Measurements from ENCODE around the gene LSM7. TPM values are rescaled to one million over a fixed set of nuclear protein-coding genes. Genes with fewer than 3 reads are reported as not detected.

LSM7 gene
- total and polyA plus RNA-seq, 2 of the 13 experiments (the other 11 are each of a cell fraction or from before 2014, with no cell fraction given), result 140 to 205 TPM

DNA sequence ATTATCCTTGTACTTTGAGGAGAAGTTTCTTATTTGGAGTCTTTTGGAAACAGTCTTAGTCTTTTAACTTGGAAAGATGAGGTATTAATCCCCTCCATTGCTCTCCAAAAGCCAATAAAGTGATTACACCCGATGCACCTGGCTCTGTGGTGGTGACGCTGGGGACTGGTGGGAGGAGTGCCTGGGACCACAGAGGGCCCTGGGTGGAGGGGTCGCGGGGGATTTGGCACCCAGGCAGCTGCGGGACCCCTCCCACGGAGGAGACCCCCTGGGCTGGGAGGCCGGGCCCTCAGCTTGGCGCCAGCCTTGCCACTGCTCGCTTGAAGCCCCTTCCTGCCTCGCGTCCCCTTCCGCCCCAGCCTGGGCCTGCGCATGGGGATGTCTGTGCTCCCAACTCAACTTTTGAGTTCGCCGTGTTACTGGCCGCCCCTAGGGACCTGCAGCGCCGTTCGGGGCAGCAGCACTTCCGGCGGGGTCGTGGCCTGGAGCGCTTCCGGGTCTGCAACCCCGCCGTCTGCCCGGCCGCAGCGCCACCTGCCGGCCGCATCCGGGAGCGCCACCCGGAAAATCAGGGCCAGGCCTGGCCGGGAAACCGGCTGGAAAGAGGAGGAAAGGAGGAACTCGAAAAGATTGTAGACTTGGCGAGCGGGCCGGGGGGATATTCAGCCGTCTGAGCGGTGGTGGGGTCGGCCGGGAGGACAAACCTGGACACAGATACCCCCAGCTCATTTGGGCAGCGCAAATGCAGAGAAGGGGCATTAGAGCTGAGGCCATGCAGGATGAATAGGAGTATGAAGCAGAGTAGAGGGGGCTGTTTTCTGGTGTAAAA, 54.8 kb downstream of the LSM7 start (continued):
- peak; percentile 90; the same call in 1 of the 2 replicates for TF ChIP-seq SAFB2 (CRISPR knock-in tag; IDR thresholded peaks at IDR 0.05; ENCODE audit: borderline replicate concordance, low read depth)
- 0 out of 2 replicates have a peak, but pooled peaks have one; percentile 42 for TF ChIP-seq NFATC3 (CRISPR knock-in tag; IDR thresholded peaks at IDR 0.05)
- TF ChIP-seq, protein P1, sequence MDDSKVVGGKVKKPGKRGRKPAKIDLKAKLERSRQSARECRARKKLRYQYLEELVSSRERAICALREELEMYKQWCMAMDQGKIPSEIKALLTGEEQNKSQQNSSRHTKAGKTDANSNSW (CRISPR knock-in tag; IDR thresholded peaks at IDR 0.05; ENCODE audit: borderline replicate concordance), result no peak
- TF ChIP-seq ZNF124 (CRISPR knock-in tag; IDR thresholded peaks at IDR 0.05), result no peak
- peak; percentile 86 for TF ChIP-seq SALL1 (CRISPR knock-in tag; IDR thresholded peaks at IDR 0.05)
- TF ChIP-seq YY1 (IDR thresholded peaks at IDR 0.05; ENCODE audit: insufficient read depth, insufficient replicate concordance, low read depth, low read length), result peak; percentile 78
- no peak for TF ChIP-seq ZNF292 (CRISPR knock-in tag; IDR thresholded peaks at IDR 0.05; ENCODE audit: borderline replicate concordance, low read depth)
- TF ChIP-seq MXI1 (IDR thresholded peaks at IDR 0.05; ENCODE audit: borderline replicate concordance, low read depth, low read length), result peak; percentile 89; the same call in 2 of the 3 replicates
- TF ChIP-seq ZNF235 (CRISPR knock-in tag; IDR thresholded peaks at IDR 0.05; ENCODE audit: borderline replicate concordance), result 0 out of 2 replicates have a peak, but pooled peaks have one; percentile 73
- TF ChIP-seq, protein P2, sequence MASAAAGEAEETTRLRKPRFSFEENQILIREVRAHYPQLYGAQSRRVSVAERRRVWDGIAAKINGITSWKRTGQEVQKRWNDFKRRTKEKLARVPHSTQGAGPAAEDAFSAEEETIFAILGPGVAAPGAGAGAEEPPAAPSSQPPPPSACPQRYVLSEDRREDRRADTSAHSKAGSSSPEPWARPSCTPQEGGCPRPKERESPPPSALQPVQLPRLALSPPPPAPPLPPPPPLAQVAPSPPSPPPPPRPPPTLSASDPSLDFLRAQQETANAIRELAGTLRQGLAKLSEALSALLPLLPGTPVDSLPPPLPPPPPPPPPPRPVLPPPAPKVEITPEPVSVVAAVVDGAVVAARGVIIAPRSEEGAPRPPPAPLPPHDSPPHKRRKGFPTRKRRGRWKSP (CRISPR knock-in tag; IDR thresholded peaks at IDR 0.05), result no peak; the same call in 1 of the 2 replicates
- TF ChIP-seq, protein P3, sequence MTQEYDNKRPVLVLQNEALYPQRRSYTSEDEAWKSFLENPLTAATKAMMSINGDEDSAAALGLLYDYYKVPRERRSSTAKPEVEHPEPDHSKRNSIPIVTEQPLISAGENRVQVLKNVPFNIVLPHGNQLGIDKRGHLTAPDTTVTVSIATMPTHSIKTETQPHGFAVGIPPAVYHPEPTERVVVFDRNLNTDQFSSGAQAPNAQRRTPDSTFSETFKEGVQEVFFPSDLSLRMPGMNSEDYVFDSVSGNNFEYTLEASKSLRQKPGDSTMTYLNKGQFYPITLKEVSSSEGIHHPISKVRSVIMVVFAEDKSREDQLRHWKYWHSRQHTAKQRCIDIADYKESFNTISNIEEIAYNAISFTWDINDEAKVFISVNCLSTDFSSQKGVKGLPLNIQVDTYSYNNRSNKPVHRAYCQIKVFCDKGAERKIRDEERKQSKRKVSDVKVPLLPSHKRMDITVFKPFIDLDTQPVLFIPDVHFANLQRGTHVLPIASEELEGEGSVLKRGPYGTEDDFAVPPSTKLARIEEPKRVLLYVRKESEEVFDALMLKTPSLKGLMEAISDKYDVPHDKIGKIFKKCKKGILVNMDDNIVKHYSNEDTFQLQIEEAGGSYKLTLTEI (CRISPR knock-in tag; conservative IDR thresholded peaks at IDR 0.05), result no peak
- no peak for TF ChIP-seq ZNF160 (CRISPR knock-in tag; IDR thresholded peaks at IDR 0.05)
- peak; percentile 94 for TF ChIP-seq ELF3 (CRISPR knock-in tag; IDR thresholded peaks at IDR 0.05)
- no peak for TF ChIP-seq ZNF382 (CRISPR knock-in tag; IDR thresholded peaks at IDR 0.05; ENCODE audit: borderline replicate concordance)
- TF ChIP-seq, protein P4, sequence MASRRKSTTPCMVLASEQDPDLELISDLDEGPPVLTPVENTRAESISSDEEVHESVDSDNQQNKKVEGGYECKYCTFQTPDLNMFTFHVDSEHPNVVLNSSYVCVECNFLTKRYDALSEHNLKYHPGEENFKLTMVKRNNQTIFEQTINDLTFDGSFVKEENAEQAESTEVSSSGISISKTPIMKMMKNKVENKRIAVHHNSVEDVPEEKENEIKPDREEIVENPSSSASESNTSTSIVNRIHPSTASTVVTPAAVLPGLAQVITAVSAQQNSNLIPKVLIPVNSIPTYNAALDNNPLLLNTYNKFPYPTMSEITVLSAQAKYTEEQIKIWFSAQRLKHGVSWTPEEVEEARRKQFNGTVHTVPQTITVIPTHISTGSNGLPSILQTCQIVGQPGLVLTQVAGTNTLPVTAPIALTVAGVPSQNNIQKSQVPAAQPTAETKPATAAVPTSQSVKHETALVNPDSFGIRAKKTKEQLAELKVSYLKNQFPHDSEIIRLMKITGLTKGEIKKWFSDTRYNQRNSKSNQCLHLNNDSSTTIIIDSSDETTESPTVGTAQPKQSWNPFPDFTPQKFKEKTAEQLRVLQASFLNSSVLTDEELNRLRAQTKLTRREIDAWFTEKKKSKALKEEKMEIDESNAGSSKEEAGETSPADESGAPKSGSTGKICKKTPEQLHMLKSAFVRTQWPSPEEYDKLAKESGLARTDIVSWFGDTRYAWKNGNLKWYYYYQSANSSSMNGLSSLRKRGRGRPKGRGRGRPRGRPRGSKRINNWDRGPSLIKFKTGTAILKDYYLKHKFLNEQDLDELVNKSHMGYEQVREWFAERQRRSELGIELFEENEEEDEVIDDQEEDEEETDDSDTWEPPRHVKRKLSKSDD (CRISPR knock-in tag; IDR thresholded peaks at IDR 0.05; ENCODE audit: low read depth), result no peak
- TF ChIP-seq, protein P5, sequence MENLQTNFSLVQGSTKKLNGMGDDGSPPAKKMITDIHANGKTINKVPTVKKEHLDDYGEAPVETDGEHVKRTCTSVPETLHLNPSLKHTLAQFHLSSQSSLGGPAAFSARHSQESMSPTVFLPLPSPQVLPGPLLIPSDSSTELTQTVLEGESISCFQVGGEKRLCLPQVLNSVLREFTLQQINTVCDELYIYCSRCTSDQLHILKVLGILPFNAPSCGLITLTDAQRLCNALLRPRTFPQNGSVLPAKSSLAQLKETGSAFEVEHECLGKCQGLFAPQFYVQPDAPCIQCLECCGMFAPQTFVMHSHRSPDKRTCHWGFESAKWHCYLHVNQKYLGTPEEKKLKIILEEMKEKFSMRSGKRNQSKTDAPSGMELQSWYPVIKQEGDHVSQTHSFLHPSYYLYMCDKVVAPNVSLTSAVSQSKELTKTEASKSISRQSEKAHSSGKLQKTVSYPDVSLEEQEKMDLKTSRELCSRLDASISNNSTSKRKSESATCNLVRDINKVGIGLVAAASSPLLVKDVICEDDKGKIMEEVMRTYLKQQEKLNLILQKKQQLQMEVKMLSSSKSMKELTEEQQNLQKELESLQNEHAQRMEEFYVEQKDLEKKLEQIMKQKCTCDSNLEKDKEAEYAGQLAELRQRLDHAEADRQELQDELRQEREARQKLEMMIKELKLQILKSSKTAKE (CRISPR knock-in tag; IDR thresholded peaks at IDR 0.05; ENCODE audit: borderline replicate concordance), result no peak; the same call in 1 of the 2 replicates
- peak; percentile 32; the same call in 1 of the 2 replicates for TF ChIP-seq SIN3A (IDR thresholded peaks at IDR 0.05; ENCODE audit: borderline replicate concordance, low read depth, low read length)
- TF ChIP-seq, protein P6, sequence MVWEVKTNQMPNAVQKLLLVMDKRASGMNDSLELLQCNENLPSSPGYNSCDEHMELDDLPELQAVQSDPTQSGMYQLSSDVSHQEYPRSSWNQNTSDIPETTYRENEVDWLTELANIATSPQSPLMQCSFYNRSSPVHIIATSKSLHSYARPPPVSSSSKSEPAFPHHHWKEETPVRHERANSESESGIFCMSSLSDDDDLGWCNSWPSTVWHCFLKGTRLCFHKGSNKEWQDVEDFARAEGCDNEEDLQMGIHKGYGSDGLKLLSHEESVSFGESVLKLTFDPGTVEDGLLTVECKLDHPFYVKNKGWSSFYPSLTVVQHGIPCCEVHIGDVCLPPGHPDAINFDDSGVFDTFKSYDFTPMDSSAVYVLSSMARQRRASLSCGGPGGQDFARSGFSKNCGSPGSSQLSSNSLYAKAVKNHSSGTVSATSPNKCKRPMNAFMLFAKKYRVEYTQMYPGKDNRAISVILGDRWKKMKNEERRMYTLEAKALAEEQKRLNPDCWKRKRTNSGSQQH (CRISPR knock-in tag; IDR thresholded peaks at IDR 0.05; ENCODE audit: low read depth), result no peak

All from HepG2 (cell line).